Skeletal muscle tissue (tissue), 1 donor: ENCODE results near the gene RASA2. TPM values are rescaled to one million over a fixed set of nuclear protein-coding genes. Genes with fewer than 3 reads are reported as not detected.

Source experiments
- total RNA-seq: library from RNA; depleted of rRNA; stranded (reverse); fragments of >200 nt; gene quantifications from one replicate; pipeline ENCODE4 v1.2.3, GENCODE V29; 2014

Gene RASA2
- total RNA-seq, 1 donor from 2014 or later: 9.9 TPM

Other genes with a start within 250 kb of the RASA2 start
- gene ZBTB38, start 118.5 kb upstream of the RASA2 start, total RNA-seq: 29.7 TPM